Neural progenitor cell (in vitro differentiated cells): Measurements from ENCODE around the gene SPOCD1. TPM values are rescaled to one million over a fixed set of nuclear protein-coding genes. Genes with fewer than 3 reads are reported as not detected.

Experiments used
- DNase-seq: peaks from one replicate; pipeline ENCODE4 v3.0.0-alpha.2; 2016; ENCODE audit warnings: low spot score
- H2AFZ ChIP-seq: fragments of 200-600 bp; sonication (generic); replicated peaks from 2 replicates; pipeline ENCODE4 v1.6.1; 2016; ENCODE audit warnings: antibody characterized with exemption
- H3F3A ChIP-seq: fragments of 200-600 bp; sonication (generic); 2 replicates; pipeline ENCODE4 v1.6.1; 2016; ENCODE audit warnings: antibody characterized with exemption, low read depth
- H3K27ac ChIP-seq: fragments of 200-600 bp; sonication (generic); 2 replicates; pipeline ENCODE4 v1.5.1; 2016; ENCODE audit warnings: mild to moderate bottlenecking
- H3K27me3 ChIP-seq: fragments of 200-600 bp; sonication (generic); 2 replicates; pipeline ENCODE4 v1.6.1; 2016; ENCODE audit warnings: mild to moderate bottlenecking, moderate library complexity
- H3K36me3 ChIP-seq: fragments of 200-600 bp; sonication (generic); 2 replicates; pipeline ENCODE4 v1.5.1; 2016
- H3K4me1 ChIP-seq: fragments of 200-600 bp; sonication (generic); 2 replicates; pipeline ENCODE4 v1.6.1; 2016; ENCODE audit warnings: mixed run types
- H3K4me2 ChIP-seq: fragments of 200-600 bp; sonication (generic); 2 replicates; pipeline ENCODE4 v1.6.1; 2016
- H3K4me3 ChIP-seq: fragments of 200-600 bp; sonication (generic); 2 replicates; pipeline ENCODE4 v1.5.1; 2016
- H3K79me2 ChIP-seq: fragments of 200-600 bp; sonication (generic); 2 replicates; pipeline ENCODE4 v1.6.1; 2016; ENCODE audit warnings: low read depth
- H3K9ac ChIP-seq: fragments of 200-600 bp; sonication (generic); 2 replicates; pipeline ENCODE4 v1.6.1; 2016
- H3K9me3 ChIP-seq: fragments of 200-600 bp; sonication (generic); 2 replicates; pipeline ENCODE4 v1.5.1; 2016; ENCODE audit warnings: low read depth
- H4K20me1 ChIP-seq: fragments of 200-600 bp; sonication (generic); 2 replicates; pipeline ENCODE4 v1.6.1; 2016; ENCODE audit warnings: low read depth
- H3K27ac Mint-ChIP-seq: 3 replicates; pipeline ENCODE4 v1.8.0; 2021; ENCODE audit warnings: mixed read lengths
- H3K27me3 Mint-ChIP-seq: 2 replicates; pipeline ENCODE4 v1.8.0; 2022; ENCODE audit warnings: low read depth, mild to moderate bottlenecking, inconsistent platforms, moderate library complexity, mixed read lengths; ENCODE audit not compliant: insufficient read depth
- H3K36me3 Mint-ChIP-seq: 3 replicates; pipeline ENCODE4 v1.8.0; 2021; ENCODE audit warnings: mixed read lengths
- H3K4me1 Mint-ChIP-seq: 3 replicates; pipeline ENCODE4 v1.8.0; 2021; ENCODE audit warnings: mixed read lengths
- H3K4me3 Mint-ChIP-seq: 3 replicates; pipeline ENCODE4 v1.8.0; 2021; ENCODE audit warnings: mild to moderate bottlenecking, moderate library complexity, mixed read lengths
- H3K9me3 Mint-ChIP-seq: 3 replicates; pipeline ENCODE4 v1.8.0; 2020; ENCODE audit warnings: mixed read lengths
- CTCF ChIP-seq: fragments of 200-600 bp; sonication (generic); IDR thresholded peaks from 2 replicates; pipeline ENCODE4 v1.5.1; 2017; ENCODE audit warnings: antibody characterized with exemption, mild to moderate bottlenecking
- EZH2 ChIP-seq: fragments of 200-600 bp; sonication (generic); IDR thresholded peaks from 2 replicates; pipeline ENCODE4 v1.6.1; 2017; ENCODE audit warnings: antibody characterized with exemption, mild to moderate bottlenecking, moderate library complexity
- EZH2phosphoT487 ChIP-seq: fragments of 200-600 bp; sonication (generic); IDR thresholded peaks from 2 replicates; pipeline ENCODE4 v1.6.1; 2017; ENCODE audit warnings: antibody characterized with exemption
- total RNA-seq: library from RNA; depleted of rRNA; stranded (reverse); fragments of >200 nt; gene quantifications from 2 replicates; pipeline ENCODE4 v1.2.3, GENCODE V29; 2015; ENCODE audit warnings: low replicate concordance

The SPOCD1 gene
- total RNA-seq, 1 donor from 2014 or later, result 1.4 TPM

GRCh38 chr1:31758823-31759222, 57.0 kb downstream of the SPOCD1 start:
- no peaks in the 10 kb centered on the region for H3K36me3 ChIP-seq
- H3K27me3 ChIP-seq, result peaks cover 24% of the 10 kb centered on the region
- H3K4me1 Mint-ChIP-seq, result peaks cover 48% of the 10 kb centered on the region
- H2AFZ ChIP-seq, result no peak overlapping the region
- no peaks in the 10 kb centered on the region for H3K36me3 Mint-ChIP-seq
- H3F3A ChIP-seq, result peaks cover 37% of the 10 kb centered on the region
- TF ChIP-seq EZH2phosphoT487 (no peak), EZH2 (no peak), CTCF (no peak)
- peaks cover 4% of the 10 kb centered on the region for H3K79me2 ChIP-seq
- H4K20me1 ChIP-seq, result peaks cover 23% of the 10 kb centered on the region
- H3K4me3 Mint-ChIP-seq, result peak overlapping the region; percentile 81
- peak overlapping the region; percentile 52 for H3K27ac Mint-ChIP-seq
- H3K4me3 ChIP-seq, result no peak overlapping the region
- H3K9me3 Mint-ChIP-seq, result no peaks in the 10 kb centered on the region
- peaks cover 24% of the 10 kb centered on the region for H3K4me1 ChIP-seq
- peaks cover 9% of the 10 kb centered on the region for H3K27me3 Mint-ChIP-seq
- DNase-seq, result no peak
- H3K4me2 ChIP-seq, result no peak overlapping the region
- H3K9me3 ChIP-seq, result no peaks in the 10 kb centered on the region
- H3K27ac ChIP-seq, result no peak overlapping the region
- no peak overlapping the region for H3K9ac ChIP-seq

- H3K27me3 ChIP-seq, result peaks cover 16% of the 10 kb centered on the region
- Mint-ChIP-seq H3K9me3 (no peaks in the 10 kb centered on the region), H3K4me3 (no peak overlapping the region), H3K36me3 (no peaks in the 10 kb centered on the region), H3K4me1 (peaks cover 50% of the 10 kb centered on the region), H3K27ac (peak overlapping the region; percentile 50), H3K27me3 (peaks cover 9% of the 10 kb centered on the region)
- no peak overlapping the region for H3K27ac ChIP-seq
- no peak overlapping the region for H3K4me2 ChIP-seq
- peaks cover 4% of the 10 kb centered on the region for H3K79me2 ChIP-seq
- DNase-seq, result no peak
- no peaks in the 10 kb centered on the region for H3K9me3 ChIP-seq
- no peak overlapping the region for H2AFZ ChIP-seq
- no peaks in the 10 kb centered on the region for H3K36me3 ChIP-seq
- peaks cover 31% of the 10 kb centered on the region for H3F3A ChIP-seq
- H3K9ac ChIP-seq, result no peak overlapping the region
- peaks cover 23% of the 10 kb centered on the region for H4K20me1 ChIP-seq
- peaks cover 24% of the 10 kb centered on the region for H3K4me1 ChIP-seq
- H3K4me3 ChIP-seq, result no peak overlapping the region
- TF ChIP-seq CTCF (no peak), EZH2 (no peak), EZH2phosphoT487 (no peak)
Observed at GRCh38 chr1:31757989-31758388, 57.8 kb downstream of the SPOCD1 start.

- Mint-ChIP-seq H3K9me3 (no peaks in the 10 kb centered on the region), H3K36me3 (no peaks in the 10 kb centered on the region), H3K27ac (peak overlapping the region; percentile 6), H3K27me3 (peaks cover 9% of the 10 kb centered on the region), H3K4me3 (no peak overlapping the region), H3K4me1 (peaks cover 52% of the 10 kb centered on the region)
- Histone ChIP-seq H2AFZ (no peak overlapping the region), H4K20me1 (peaks cover 21% of the 10 kb centered on the region), H3K79me2 (peaks cover 4% of the 10 kb centered on the region), H3K27me3 (peaks cover 10% of the 10 kb centered on the region), H3K4me3 (no peak overlapping the region), H3K4me2 (no peak overlapping the region), H3K9me3 (no peaks in the 10 kb centered on the region), H3K27ac (no peak overlapping the region), H3K4me1 (peaks cover 26% of the 10 kb centered on the region), H3K36me3 (no peaks in the 10 kb centered on the region), H3F3A (peaks cover 26% of the 10 kb centered on the region), H3K9ac (no peak overlapping the region)
- TF ChIP-seq EZH2phosphoT487 (no peak), CTCF (no peak), EZH2 (no peak)
- DNase-seq, result no peak
Observed at GRCh38 chr1:31757204-31757679, 58.6 kb downstream of the SPOCD1 start.
